Prostate gland (tissue), 2 donors: ENCODE measurements around the gene SPG7.

Experiments used
- CTCF ChIP-seq, 4 experiments: fragments of 200-600 bp in 2 of 4; fragments of 450-650 bp in 2 of 4; sonication (generic) in 2 of 4; IDR thresholded peaks; 1 replicate in 3 of 4; 2 replicates in 1 of 4; pipeline ENCODE4 v1.5.1; 2016 to 2019; ENCODE audit warnings: antibody characterized with exemption in 4 of 4, mild to moderate bottlenecking in 2 of 4, moderate library complexity in 2 of 4
- POLR2A ChIP-seq: fragments of 450-650 bp; IDR thresholded peaks from one replicate; pipeline ENCODE4 v1.6.1; 2016; ENCODE audit warnings: antibody characterized with exemption, mild to moderate bottlenecking
- POLR2AphosphoS5 ChIP-seq: sonication (generic); formaldehyde crosslinking; IDR thresholded peaks from one replicate; pipeline ENCODE4 v1.6.1; 2017; ENCODE audit warnings: antibody characterized with exemption

- TF ChIP-seq CTCF (IDR thresholded peaks at IDR 0.05) (no peak), POLR2A (no peak), POLR2AphosphoS5 (no peak)
These were observed 16.8 kb upstream of the SPG7 start for GRCh38 chr16:89491238-89491869.
